Breast epithelium (tissue), 3 donors: Measurements from ENCODE around the gene RRP9.

Experiments
- CTCF ChIP-seq, 3 donors: fragments of 450-650 bp; IDR thresholded peaks; one replicate each; pipeline ENCODE4 v1.5.1; 2016 to 2017; ENCODE audit warnings: antibody characterized with exemption in 3 of 3, mild to moderate bottlenecking in 3 of 3, moderate library complexity in 3 of 3
- POLR2A ChIP-seq: fragments of 450-650 bp; IDR thresholded peaks from one replicate; pipeline ENCODE4 v1.6.1; 2016; ENCODE audit warnings: antibody characterized with exemption, mild to moderate bottlenecking, moderate library complexity
- POLR2AphosphoS5 ChIP-seq, 3 donors: sonication (generic); formaldehyde crosslinking; IDR thresholded peaks; one replicate each; pipeline ENCODE4 v1.6.1; 2017; ENCODE audit warnings: antibody characterized with exemption in 3 of 3

DNA sequence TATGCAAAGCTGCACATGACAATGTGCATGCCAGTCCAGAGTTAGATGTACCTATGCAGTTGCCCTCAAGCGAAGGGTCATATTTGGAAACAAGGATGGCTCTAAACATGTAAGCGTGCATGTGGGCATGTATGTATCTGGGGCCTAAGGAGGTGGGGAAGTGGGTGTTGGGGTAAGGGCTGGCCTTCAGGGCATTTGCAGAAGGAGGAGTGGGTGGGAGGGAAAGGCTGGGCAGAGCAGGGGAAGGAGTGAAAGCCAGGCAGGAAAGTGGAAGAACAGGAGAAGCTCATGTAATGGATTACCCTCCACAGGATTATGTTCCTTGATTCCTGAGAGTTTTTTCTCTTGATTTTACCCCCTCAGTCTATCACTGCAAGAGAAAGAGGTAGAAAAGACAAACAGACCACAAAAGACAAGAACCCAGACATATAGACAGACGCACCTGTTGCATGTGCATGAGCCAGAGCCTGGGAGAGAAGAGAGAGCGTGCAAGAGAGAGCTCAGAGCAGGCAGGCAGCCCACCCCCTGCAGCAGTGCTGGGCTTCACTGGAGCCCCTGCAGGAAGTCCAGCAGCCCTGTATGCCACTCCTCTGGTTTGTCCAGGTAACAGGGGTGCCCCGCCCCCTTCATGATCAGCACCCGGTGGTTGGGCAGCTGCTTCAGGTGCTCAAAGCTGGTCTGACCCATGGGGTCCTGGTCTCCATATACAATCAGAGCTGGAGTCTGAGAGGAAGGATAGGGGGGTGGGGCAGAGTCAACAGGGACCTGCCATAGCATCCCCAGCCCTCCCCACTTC is 27.4 kb upstream of the RRP9 start:
- TF ChIP-seq CTCF (IDR thresholded peaks at IDR 0.05) (no peak), POLR2A (no peak), POLR2AphosphoS5 (IDR thresholded peaks at IDR 0.05) (no peak)
